HCT116 (cell line): Measurements from ENCODE around the gene MAB21L3.

Experiments
- CBX3 ChIP-seq: IDR thresholded peaks from 2 replicates; pipeline ENCODE4 v1.6.1; 2012; ENCODE audit warnings: low read depth
- CTCF ChIP-seq, 3 experiments: fragments of 200-600 bp in 1 of 3; sonication (generic) in 1 of 3; IDR thresholded peaks in 2 of 3; conservative IDR thresholded peaks in 1 of 3; 2 replicates each; pipeline ENCODE4 v1.5.1; 2012 to 2017; ENCODE audit warnings: low read depth in 2 of 3, low read length in 2 of 3, antibody characterized with exemption in 1 of 3, borderline replicate concordance in 1 of 3, control low read depth in 1 of 3, mild to moderate bottlenecking in 1 of 3, mixed read lengths in 1 of 3, mixed run types in 1 of 3, moderate library complexity in 1 of 3; ENCODE audit not compliant: insufficient read depth in 1 of 3
- EZH2phosphoT487 ChIP-seq: fragments of 200-600 bp; IDR thresholded peaks from 2 replicates; pipeline ENCODE4 v1.6.1; 2018; ENCODE audit warnings: antibody characterized with exemption, borderline replicate concordance
- POLR2A ChIP-seq: IDR thresholded peaks from 2 replicates; pipeline ENCODE4 v1.7.0; 2011; ENCODE audit warnings: borderline replicate concordance; ENCODE audit not compliant: insufficient read depth, insufficient read length; ENCODE audit errors: extremely low read depth
- POLR2AphosphoS5 ChIP-seq: IDR thresholded peaks from 2 replicates; pipeline ENCODE4 v1.6.1; 2011; ENCODE audit warnings: mild to moderate bottlenecking, low read depth, low read length, moderate library complexity
- RAD21 ChIP-seq: IDR thresholded peaks from 2 replicates; pipeline ENCODE4 v1.6.1; 2012; ENCODE audit warnings: low read depth, mild to moderate bottlenecking
- TCF7L2 ChIP-seq: IDR thresholded peaks from 2 replicates; pipeline ENCODE4 v1.7.0; 2011; ENCODE audit warnings: borderline replicate concordance, inconsistent platforms; ENCODE audit not compliant: insufficient read depth, insufficient read length; ENCODE audit errors: extremely low read depth
- YY1 ChIP-seq: IDR thresholded peaks from 2 replicates; pipeline ENCODE4 v1.6.1; 2011; ENCODE audit warnings: low read length, low read depth, moderate library complexity, mild to moderate bottlenecking; ENCODE audit not compliant: insufficient replicate concordance; ENCODE audit errors: extremely low read depth
- TF ChIP-seq, protein P1 (sequence below): IDR thresholded peaks from 2 replicates; pipeline ENCODE4 v1.6.1; 2012
- TF ChIP-seq, protein P2 (sequence below): IDR thresholded peaks from 2 replicates; pipeline ENCODE4 v1.6.1; 2012; ENCODE audit warnings: low read depth

DNA sequence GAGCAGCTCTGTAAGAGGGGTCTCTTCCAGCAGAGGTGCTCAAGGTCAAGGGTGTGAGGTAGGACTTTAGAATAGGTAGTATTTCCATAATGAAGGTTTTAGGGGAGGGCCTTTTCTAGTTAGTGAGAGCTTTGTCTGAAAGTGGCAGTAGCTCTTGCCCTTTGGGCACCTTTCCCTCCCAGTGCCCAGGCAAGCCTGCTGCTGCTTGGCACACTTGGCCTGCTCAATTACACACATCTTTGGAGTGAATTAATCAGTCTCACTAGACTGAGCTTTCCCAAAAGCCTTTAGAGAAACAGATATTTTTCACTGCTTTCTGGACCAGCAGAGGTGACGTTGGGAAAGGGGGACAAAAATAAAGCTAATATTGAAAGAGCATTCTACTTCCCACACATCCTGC lies 48.0 kb downstream of the MAB21L3 start:
- no peak for TF ChIP-seq CBX3
- no peak for TF ChIP-seq CTCF (IDR thresholded peaks at IDR 0.05 in 2 of 3, conservative IDR thresholded peaks at IDR 0.05 in 1 of 3; ENCODE audit: borderline replicate concordance in 1 of 3, insufficient read depth in 1 of 3, low read depth in 2 of 3, low read length in 2 of 3)
- TF ChIP-seq POLR2AphosphoS5: no peak
- TF ChIP-seq, protein P1, sequence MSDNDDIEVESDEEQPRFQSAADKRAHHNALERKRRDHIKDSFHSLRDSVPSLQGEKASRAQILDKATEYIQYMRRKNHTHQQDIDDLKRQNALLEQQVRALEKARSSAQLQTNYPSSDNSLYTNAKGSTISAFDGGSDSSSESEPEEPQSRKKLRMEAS: no peak
- TF ChIP-seq, protein P2, sequence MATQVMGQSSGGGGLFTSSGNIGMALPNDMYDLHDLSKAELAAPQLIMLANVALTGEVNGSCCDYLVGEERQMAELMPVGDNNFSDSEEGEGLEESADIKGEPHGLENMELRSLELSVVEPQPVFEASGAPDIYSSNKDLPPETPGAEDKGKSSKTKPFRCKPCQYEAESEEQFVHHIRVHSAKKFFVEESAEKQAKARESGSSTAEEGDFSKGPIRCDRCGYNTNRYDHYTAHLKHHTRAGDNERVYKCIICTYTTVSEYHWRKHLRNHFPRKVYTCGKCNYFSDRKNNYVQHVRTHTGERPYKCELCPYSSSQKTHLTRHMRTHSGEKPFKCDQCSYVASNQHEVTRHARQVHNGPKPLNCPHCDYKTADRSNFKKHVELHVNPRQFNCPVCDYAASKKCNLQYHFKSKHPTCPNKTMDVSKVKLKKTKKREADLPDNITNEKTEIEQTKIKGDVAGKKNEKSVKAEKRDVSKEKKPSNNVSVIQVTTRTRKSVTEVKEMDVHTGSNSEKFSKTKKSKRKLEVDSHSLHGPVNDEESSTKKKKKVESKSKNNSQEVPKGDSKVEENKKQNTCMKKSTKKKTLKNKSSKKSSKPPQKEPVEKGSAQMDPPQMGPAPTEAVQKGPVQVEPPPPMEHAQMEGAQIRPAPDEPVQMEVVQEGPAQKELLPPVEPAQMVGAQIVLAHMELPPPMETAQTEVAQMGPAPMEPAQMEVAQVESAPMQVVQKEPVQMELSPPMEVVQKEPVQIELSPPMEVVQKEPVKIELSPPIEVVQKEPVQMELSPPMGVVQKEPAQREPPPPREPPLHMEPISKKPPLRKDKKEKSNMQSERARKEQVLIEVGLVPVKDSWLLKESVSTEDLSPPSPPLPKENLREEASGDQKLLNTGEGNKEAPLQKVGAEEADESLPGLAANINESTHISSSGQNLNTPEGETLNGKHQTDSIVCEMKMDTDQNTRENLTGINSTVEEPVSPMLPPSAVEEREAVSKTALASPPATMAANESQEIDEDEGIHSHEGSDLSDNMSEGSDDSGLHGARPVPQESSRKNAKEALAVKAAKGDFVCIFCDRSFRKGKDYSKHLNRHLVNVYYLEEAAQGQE: no peak
- no peak for TF ChIP-seq EZH2phosphoT487
- TF ChIP-seq RAD21: no peak
- no peak for TF ChIP-seq POLR2A
- no peak for TF ChIP-seq TCF7L2
- TF ChIP-seq YY1: no peak
